Panc1 (cell line): ENCODE results near the gene SIGLEC5. TPM values are rescaled to one million over a fixed set of nuclear protein-coding genes. Genes with fewer than 3 reads are reported as not detected.

Source experiments
- ATAC-seq: fragments of 200-7000 bp; cut with Tn5 transposase; 2 replicates; pipeline ENCODE4 v1.9.1; 2020; ENCODE audit warnings: mild to moderate bottlenecking, moderate library complexity
- BruUV-seq: library from RNA; stranded (reverse); fragments of 400-500 nt; replicated peaks from 2 replicates; lab custom pipeline; 2021; lab: Mats Ljungman, UMichigan
- CTCF ChIA-PET: fragments of 300-600 bp; sonication (Branson Sonifier 250); formaldehyde crosslinking; loops from one replicate; lab custom pipeline; 2022; ENCODE audit warnings: antibody characterized with exemption; lab: Charles Lee
- POLR2A ChIA-PET: fragments of 300-600 bp; sonication (Branson Sonifier 250); formaldehyde crosslinking; loops from one replicate; lab custom pipeline; 2022; ENCODE audit warnings: antibody characterized with exemption; lab: Charles Lee
- DNase-seq: peaks from one replicate; pipeline ENCODE4 v3.0.0-alpha.2; 2010; ENCODE audit warnings: low read depth, low spot score
- H3K27ac ChIP-seq: 2 replicates; pipeline ENCODE4 v1.5.1; 2011; ENCODE audit warnings: mild to moderate bottlenecking, low read length, inconsistent platforms
- H3K27me3 ChIP-seq: fragments of 200-500 bp; sonication (Bioruptor generic); 2 replicates; pipeline ENCODE4 v1.6.0; 2014; ENCODE audit warnings: low read length, inconsistent platforms; ENCODE audit not compliant: control insufficient read depth, insufficient read depth
- H3K36me3 ChIP-seq: fragments of 200-500 bp; sonication (Bioruptor generic); 2 replicates; pipeline ENCODE4 v1.5.1; 2014; ENCODE audit warnings: inconsistent platforms, mild to moderate bottlenecking, low read length, moderate library complexity; ENCODE audit not compliant: control insufficient read depth, insufficient read depth
- H3K4me1 ChIP-seq: 2 replicates; pipeline ENCODE4 v1.5.1; 2011; ENCODE audit warnings: inconsistent platforms, mild to moderate bottlenecking, low read length, moderate library complexity; ENCODE audit not compliant: control insufficient read depth, insufficient read depth
- H3K4me3 ChIP-seq, 2 experiments: 2 replicates each; pipeline ENCODE4 v1.5.1; 2011 to 2012; ENCODE audit warnings: low read depth in 2 of 2, low read length in 2 of 2, mild to moderate bottlenecking in 2 of 2, inconsistent platforms in 1 of 2, moderate library complexity in 1 of 2
- H3K9me3 ChIP-seq: fragments of 200-500 bp; sonication (Bioruptor generic); 2 replicates; pipeline ENCODE4 v1.5.1; 2014; ENCODE audit warnings: low read depth, mild to moderate bottlenecking, inconsistent platforms, low read length, moderate library complexity; ENCODE audit not compliant: control insufficient read depth, insufficient read depth
- POLR2AphosphoS5 ChIP-seq: IDR thresholded peaks from 2 replicates; pipeline ENCODE4 v1.6.1; 2012; ENCODE audit warnings: mild to moderate bottlenecking, low read depth, low read length, moderate library complexity
- SIN3A ChIP-seq: IDR thresholded peaks from 2 replicates; pipeline ENCODE4 v1.6.1; 2012; ENCODE audit warnings: low read depth, mild to moderate bottlenecking, low read length, moderate library complexity, borderline replicate concordance; ENCODE audit not compliant: insufficient read depth
- TCF7L2 ChIP-seq: IDR thresholded peaks from 2 replicates; pipeline ENCODE4 v1.6.1; 2011; ENCODE audit warnings: mild to moderate bottlenecking, low read depth, low read length, inconsistent platforms
- in situ Hi-C: cut with HindIII; loops from 2 replicates; pipeline ENCODE4 v1.10.0; 2016; ENCODE audit warnings: low sequenced_read_pairs, low pct_unique_long_range_greater_than_20kb
- intact Hi-C: fragments of 100-400 bp; cut with micrococcal nuclease; formaldehyde crosslinking; loops from one replicate; pipeline ENCODE4 v1.10.0; 2022; ENCODE audit not compliant: unreplicated experiment
- total RNA-seq: library from RNA; stranded (reverse); gene quantifications from one replicate; pipeline ENCODE4 v1.2.1, GENCODE V29; 2021; ENCODE audit not compliant: unreplicated experiment
- TF ChIP-seq, protein P1 (sequence below): fragments of 450-650 bp; IDR thresholded peaks from 2 replicates; pipeline ENCODE4 v1.5.1; 2017; ENCODE audit warnings: mild to moderate bottlenecking
- TF ChIP-seq, protein P2 (sequence below), 2 experiments: IDR thresholded peaks; 2 replicates each; pipeline ENCODE4 v1.6.1; 2011 to 2012; ENCODE audit warnings: low read depth in 2 of 2, control low read depth in 1 of 2, low read length in 1 of 2, mild to moderate bottlenecking in 1 of 2, moderate library complexity in 1 of 2; ENCODE audit not compliant: insufficient read depth in 1 of 2

The SIGLEC5 gene
- total RNA-seq, 1 experiment from 2014 or later, result not detected

DNA sequence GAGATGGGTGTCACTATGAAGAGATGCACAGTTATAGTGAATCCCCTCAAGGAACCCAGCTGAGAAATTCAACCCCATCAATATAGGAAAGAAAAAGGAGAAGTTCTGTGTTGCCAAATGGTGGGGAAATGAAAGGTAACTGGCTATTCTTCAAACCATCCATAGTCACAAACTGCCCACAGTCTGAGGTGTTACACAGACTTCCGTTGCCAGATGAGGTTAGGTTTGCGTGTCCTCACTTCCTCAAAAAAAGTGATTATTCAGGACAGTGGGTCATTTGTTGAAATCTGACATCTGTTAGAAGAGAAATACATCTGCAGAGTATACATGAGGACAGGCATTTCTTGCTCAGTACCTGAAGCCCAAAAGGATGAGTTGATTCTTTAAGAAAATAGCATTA, 9.0 kb downstream of the SIGLEC5 start:
- H3K27me3 ChIP-seq, result no peaks in the 10 kb centered on the region; the same call in 1 of the 2 replicates
- POLR2A ChIA-PET, result no interaction called here
- ATAC-seq, result no peak
- no peak for DNase-seq
- in situ Hi-C loops (no loop called here), intact Hi-C loops (no loop called here)
- H3K36me3 ChIP-seq, result no peaks in the 10 kb centered on the region
- no peaks in the 10 kb centered on the region for H3K4me1 ChIP-seq
- H3K4me3 ChIP-seq, result no peak overlapping the region
- no TSS peak for BruUV-seq
- CTCF ChIA-PET, result no interaction called here
- H3K9me3 ChIP-seq, result no peaks in the 10 kb centered on the region
- no peak overlapping the region for H3K27ac ChIP-seq
- TF ChIP-seq SIN3A (no peak), POLR2AphosphoS5 (no peak), TCF7L2 (no peak)
- TF ChIP-seq, protein P1, sequence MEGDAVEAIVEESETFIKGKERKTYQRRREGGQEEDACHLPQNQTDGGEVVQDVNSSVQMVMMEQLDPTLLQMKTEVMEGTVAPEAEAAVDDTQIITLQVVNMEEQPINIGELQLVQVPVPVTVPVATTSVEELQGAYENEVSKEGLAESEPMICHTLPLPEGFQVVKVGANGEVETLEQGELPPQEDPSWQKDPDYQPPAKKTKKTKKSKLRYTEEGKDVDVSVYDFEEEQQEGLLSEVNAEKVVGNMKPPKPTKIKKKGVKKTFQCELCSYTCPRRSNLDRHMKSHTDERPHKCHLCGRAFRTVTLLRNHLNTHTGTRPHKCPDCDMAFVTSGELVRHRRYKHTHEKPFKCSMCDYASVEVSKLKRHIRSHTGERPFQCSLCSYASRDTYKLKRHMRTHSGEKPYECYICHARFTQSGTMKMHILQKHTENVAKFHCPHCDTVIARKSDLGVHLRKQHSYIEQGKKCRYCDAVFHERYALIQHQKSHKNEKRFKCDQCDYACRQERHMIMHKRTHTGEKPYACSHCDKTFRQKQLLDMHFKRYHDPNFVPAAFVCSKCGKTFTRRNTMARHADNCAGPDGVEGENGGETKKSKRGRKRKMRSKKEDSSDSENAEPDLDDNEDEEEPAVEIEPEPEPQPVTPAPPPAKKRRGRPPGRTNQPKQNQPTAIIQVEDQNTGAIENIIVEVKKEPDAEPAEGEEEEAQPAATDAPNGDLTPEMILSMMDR, result no peak
- TF ChIP-seq, protein P2, sequence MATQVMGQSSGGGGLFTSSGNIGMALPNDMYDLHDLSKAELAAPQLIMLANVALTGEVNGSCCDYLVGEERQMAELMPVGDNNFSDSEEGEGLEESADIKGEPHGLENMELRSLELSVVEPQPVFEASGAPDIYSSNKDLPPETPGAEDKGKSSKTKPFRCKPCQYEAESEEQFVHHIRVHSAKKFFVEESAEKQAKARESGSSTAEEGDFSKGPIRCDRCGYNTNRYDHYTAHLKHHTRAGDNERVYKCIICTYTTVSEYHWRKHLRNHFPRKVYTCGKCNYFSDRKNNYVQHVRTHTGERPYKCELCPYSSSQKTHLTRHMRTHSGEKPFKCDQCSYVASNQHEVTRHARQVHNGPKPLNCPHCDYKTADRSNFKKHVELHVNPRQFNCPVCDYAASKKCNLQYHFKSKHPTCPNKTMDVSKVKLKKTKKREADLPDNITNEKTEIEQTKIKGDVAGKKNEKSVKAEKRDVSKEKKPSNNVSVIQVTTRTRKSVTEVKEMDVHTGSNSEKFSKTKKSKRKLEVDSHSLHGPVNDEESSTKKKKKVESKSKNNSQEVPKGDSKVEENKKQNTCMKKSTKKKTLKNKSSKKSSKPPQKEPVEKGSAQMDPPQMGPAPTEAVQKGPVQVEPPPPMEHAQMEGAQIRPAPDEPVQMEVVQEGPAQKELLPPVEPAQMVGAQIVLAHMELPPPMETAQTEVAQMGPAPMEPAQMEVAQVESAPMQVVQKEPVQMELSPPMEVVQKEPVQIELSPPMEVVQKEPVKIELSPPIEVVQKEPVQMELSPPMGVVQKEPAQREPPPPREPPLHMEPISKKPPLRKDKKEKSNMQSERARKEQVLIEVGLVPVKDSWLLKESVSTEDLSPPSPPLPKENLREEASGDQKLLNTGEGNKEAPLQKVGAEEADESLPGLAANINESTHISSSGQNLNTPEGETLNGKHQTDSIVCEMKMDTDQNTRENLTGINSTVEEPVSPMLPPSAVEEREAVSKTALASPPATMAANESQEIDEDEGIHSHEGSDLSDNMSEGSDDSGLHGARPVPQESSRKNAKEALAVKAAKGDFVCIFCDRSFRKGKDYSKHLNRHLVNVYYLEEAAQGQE (IDR thresholded peaks at IDR 0.05; ENCODE audit: insufficient read depth in 1 of 2, low read depth in 2 of 2, low read length in 1 of 2), result no peak

DNA sequence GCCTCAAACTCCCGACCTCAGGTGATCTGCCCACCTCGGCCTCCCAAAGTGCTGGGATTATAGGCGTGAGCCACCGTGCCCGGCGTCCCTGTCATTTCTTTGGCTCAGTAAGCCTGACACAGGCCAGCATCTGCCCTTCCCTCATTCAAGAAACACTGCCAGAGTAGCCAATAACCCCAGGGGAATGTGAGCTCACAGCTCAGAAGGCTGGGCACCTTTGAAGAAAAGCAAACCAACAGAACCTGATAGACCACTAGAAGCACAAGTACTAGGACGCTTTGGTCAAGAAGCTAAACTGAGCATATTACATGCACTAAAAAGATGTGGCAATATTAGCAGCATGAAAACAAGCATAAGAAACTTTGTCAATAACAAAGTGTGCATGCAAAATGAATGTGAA, 14.2 kb downstream of the SIGLEC5 start:
- in situ Hi-C loops, result no loop called here
- BruUV-seq, result no TSS peak
- POLR2A ChIA-PET, result no interaction called here

More for the DNA sequence above, 14.2 kb downstream of the SIGLEC5 start:
- no peaks in the 10 kb centered on the region for H3K36me3 ChIP-seq
- CTCF ChIA-PET, result no interaction called here
- no peak overlapping the region for H3K27ac ChIP-seq
- intact Hi-C loops, result no loop called here
- H3K4me3 ChIP-seq, result no peak overlapping the region
- H3K4me1 ChIP-seq, result no peaks in the 10 kb centered on the region
- ATAC-seq (no peak), DNase-seq (no peak)
- TF ChIP-seq, protein P1, result no peak
- TF ChIP-seq SIN3A (no peak), TCF7L2 (no peak), POLR2AphosphoS5 (no peak)
- TF ChIP-seq, protein P2 (IDR thresholded peaks at IDR 0.05; ENCODE audit: insufficient read depth in 1 of 2, low read depth in 2 of 2, low read length in 1 of 2), result no peak
- H3K9me3 ChIP-seq, result no peaks in the 10 kb centered on the region
- no peaks in the 10 kb centered on the region; the same call in 1 of the 2 replicates for H3K27me3 ChIP-seq
